ENCODE measurements around the gene NQO1.
A peak's percentile ranks its signal among the peaks of the same experiment; 100 is the strongest.

The NQO1 gene

GRCh38 chr16:69698404-69698803 is 28.0 kb downstream of the NQO1 start:
- H3K9me3 ChIP-seq (ENCODE audit: control insufficient read depth, insufficient read depth, low read depth, low read length), result no peaks in the 10 kb centered on the region
- ChIA-PET CTCF (interaction anchor here (0.7 to 1.5 kb wide), 2 partner anchors 11 to 45 kb away, joined by 5 read pairs; no protein-coding TSS in a partner anchor), POLR2A (interaction anchor here (0.6 kb wide), 1 partner anchor 208 kb away, joined by 3 read pairs; no protein-coding TSS in a partner anchor)
- H3K27ac ChIP-seq (ENCODE audit: extremely low read depth, low read depth, low read length), result no peak overlapping the region
- no peaks in the 10 kb centered on the region for H3K4me1 ChIP-seq (ENCODE audit: control insufficient read depth, insufficient read depth, low read length)
- TF ChIP-seq ZNF658 (tag by site-specific recombination; IDR thresholded peaks at IDR 0.05) (no peak), SP3 (tag by site-specific recombination; IDR thresholded peaks at IDR 0.05) (no peak), ZNF555 (tag by site-specific recombination; conservative IDR thresholded peaks at IDR 0.05) (no peak), WT1 (tag by site-specific recombination; IDR thresholded peaks at IDR 0.05) (no peak), ZNF391 (tag by site-specific recombination; IDR thresholded peaks at IDR 0.05; ENCODE audit: borderline replicate concordance, low read depth) (no peak), ZNF747 (tag by site-specific recombination; IDR thresholded peaks at IDR 0.05) (no peak), ZNF280D (tag by site-specific recombination; IDR thresholded peaks at IDR 0.05) (no peak), TCF7L2 (IDR thresholded peaks at IDR 0.05; ENCODE audit: borderline replicate concordance, low read depth, low read length) (no peak), ZNF133 (tag by site-specific recombination; IDR thresholded peaks at IDR 0.05) (no peak), ZNF24 (tag by site-specific recombination; IDR thresholded peaks at IDR 0.05) (no peak)
- TF ChIP-seq, protein P1, sequence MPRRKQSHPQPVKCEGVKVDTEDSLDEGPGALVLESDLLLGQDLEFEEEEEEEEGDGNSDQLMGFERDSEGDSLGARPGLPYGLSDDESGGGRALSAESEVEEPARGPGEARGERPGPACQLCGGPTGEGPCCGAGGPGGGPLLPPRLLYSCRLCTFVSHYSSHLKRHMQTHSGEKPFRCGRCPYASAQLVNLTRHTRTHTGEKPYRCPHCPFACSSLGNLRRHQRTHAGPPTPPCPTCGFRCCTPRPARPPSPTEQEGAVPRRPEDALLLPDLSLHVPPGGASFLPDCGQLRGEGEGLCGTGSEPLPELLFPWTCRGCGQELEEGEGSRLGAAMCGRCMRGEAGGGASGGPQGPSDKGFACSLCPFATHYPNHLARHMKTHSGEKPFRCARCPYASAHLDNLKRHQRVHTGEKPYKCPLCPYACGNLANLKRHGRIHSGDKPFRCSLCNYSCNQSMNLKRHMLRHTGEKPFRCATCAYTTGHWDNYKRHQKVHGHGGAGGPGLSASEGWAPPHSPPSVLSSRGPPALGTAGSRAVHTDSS (tag by site-specific recombination; IDR thresholded peaks at IDR 0.05), result no peak
- peaks cover 19 to 49% of the 10 kb centered on the region in 2 experiments for H3K36me3 ChIP-seq (ENCODE audit: control insufficient read depth in 2 of 2, insufficient read depth in 1 of 2, low read length in 2 of 2)
- no peak overlapping the region for H3K4me3 ChIP-seq (ENCODE audit: low read depth, low read length)

GRCh38 chr16:69693916-69694315 is 32.4 kb downstream of the NQO1 start:
- H3K27ac ChIP-seq (ENCODE audit: extremely low read depth, low read depth, low read length), result no peak overlapping the region
- ChIA-PET CTCF (no interaction called here), POLR2A (no interaction called here)
- H3K36me3 ChIP-seq (ENCODE audit: control insufficient read depth in 2 of 2, insufficient read depth in 1 of 2, low read length in 2 of 2), result peaks cover 31 to 73% of the 10 kb centered on the region in 2 experiments
- TF ChIP-seq ZNF266 (tag by site-specific recombination; IDR thresholded peaks at IDR 0.05; ENCODE audit: low read depth), result no peak
- TF ChIP-seq MEIS1 (CRISPR knock-in tag; IDR thresholded peaks at IDR 0.05; ENCODE audit: borderline replicate concordance), result no peak
- no peak for TF ChIP-seq ZNF654 (tag by site-specific recombination; IDR thresholded peaks at IDR 0.05; ENCODE audit: low read depth)
- TF ChIP-seq ZNF335 (tag by site-specific recombination; conservative IDR thresholded peaks at IDR 0.05), result no peak
- TF ChIP-seq ZNF747 (tag by site-specific recombination; IDR thresholded peaks at IDR 0.05), result no peak
- no peaks in the 10 kb centered on the region for H3K4me1 ChIP-seq (ENCODE audit: control insufficient read depth, insufficient read depth, low read length)
- H3K4me3 ChIP-seq (ENCODE audit: low read depth, low read length), result no peak overlapping the region
- H3K9me3 ChIP-seq (ENCODE audit: control insufficient read depth, insufficient read depth, low read depth, low read length), result no peaks in the 10 kb centered on the region

- CTCF ChIA-PET, result interaction anchor here (1.0 kb wide), 1 partner anchor 17 kb away, joined by 3 read pairs; no protein-coding TSS in a partner anchor
- Histone ChIP-seq H3K4me3 (ENCODE audit: low read depth, low read length) (no peak overlapping the region), H3K36me3 (ENCODE audit: control insufficient read depth in 2 of 2, insufficient read depth in 1 of 2, low read length in 2 of 2) (peaks cover 31 to 66% of the 10 kb centered on the region in 2 experiments), H3K9me3 (ENCODE audit: control insufficient read depth, insufficient read depth, low read depth, low read length) (no peaks in the 10 kb centered on the region), H3K27ac (ENCODE audit: extremely low read depth, low read depth, low read length) (no peak overlapping the region), H3K4me1 (ENCODE audit: control insufficient read depth, insufficient read depth, low read length) (no peaks in the 10 kb centered on the region)
- TF ChIP-seq YY2 (tag by site-specific recombination; IDR thresholded peaks at IDR 0.05) (0 out of 2 replicates have a peak, but pooled peaks have one; percentile 8), ZNF26 (tag by site-specific recombination; IDR thresholded peaks at IDR 0.05) (no peak)
- POLR2A ChIA-PET, result no interaction called here
These were observed 34.1 kb downstream of the NQO1 start for GRCh38 chr16:69691980-69692911.

Data from HEK293 (cell line).